Upper lobe of left lung (tissue), 6 donors: Measurements from ENCODE around the gene ARID1B. TPM values are rescaled to one million over a fixed set of nuclear protein-coding genes. Genes with fewer than 3 reads are reported as not detected.

Experiments used
- ATAC-seq, 2 donors: fragments of 200-7000 bp; cut with Tn5 transposase; one replicate each; pipeline ENCODE4 v1.9.1; 2022; ENCODE audit warnings: mild to moderate bottlenecking in 2 of 2, moderate library complexity in 2 of 2; ENCODE audit not compliant: low FRiP score in 2 of 2
- DNase-seq, 2 donors: peaks; one replicate each; pipeline ENCODE4 v3.0.0-alpha.2; 2019 to 2020
- H3K27ac ChIP-seq, 4 donors: fragments of 200-600 bp; sonication (generic); one replicate each; pipeline ENCODE4 v1.5.1; 2016 to 2019
- H3K27me3 ChIP-seq, 4 donors: fragments of 200-600 bp; sonication (generic); one replicate each; pipeline ENCODE4 v1.5.1; 2017 to 2019
- H3K36me3 ChIP-seq, 4 donors: fragments of 200-600 bp; sonication (generic); one replicate each; pipeline ENCODE4 v1.5.1; 2016 to 2019
- H3K4me1 ChIP-seq, 4 donors: fragments of 200-600 bp; sonication (generic); one replicate each; pipeline ENCODE4 v1.5.1; 2018 to 2019
- H3K4me3 ChIP-seq, 4 donors: fragments of 200-600 bp; sonication (generic); one replicate each; pipeline ENCODE4 v1.5.1; 2017 to 2019; ENCODE audit warnings: mild to moderate bottlenecking in 2 of 4, moderate library complexity in 1 of 4
- H3K9me3 ChIP-seq, 4 donors: fragments of 200-600 bp; sonication (generic); one replicate each; pipeline ENCODE4 v1.5.1; 2018 to 2019
- EP300 ChIP-seq, 4 donors: sonication (generic); formaldehyde crosslinking; IDR thresholded peaks; one replicate each; pipeline ENCODE4 v1.5.1; 2017; ENCODE audit warnings: antibody characterized with exemption in 4 of 4, control low read depth in 2 of 4
- POLR2A ChIP-seq, 4 donors: fragments of 450-650 bp; IDR thresholded peaks; one replicate each; pipeline ENCODE4 v1.5.1; 2016 to 2017; ENCODE audit warnings: antibody characterized with exemption in 4 of 4, mild to moderate bottlenecking in 2 of 4
- POLR2AphosphoS5 ChIP-seq, 2 donors: sonication (generic); formaldehyde crosslinking; IDR thresholded peaks; one replicate each; pipeline ENCODE4 v1.5.1; 2017; ENCODE audit warnings: antibody characterized with exemption in 2 of 2
- WGBS, 2 donors: methylation state at CpG; one replicate each; pipeline ENCODE4 v1.1.5; 2017 to 2018; 5-methylcytosine and 5-hydroxymethylcytosine counted together
- total RNA-seq, 6 donors: library from RNA; depleted of rRNA in 4 of 6; stranded (reverse); fragments of >200 nt in 4 of 6; gene quantifications; one replicate each; pipeline versions ENCODE4 v1.1.0 to v1.2.1, GENCODE V29; 2016 to 2021
- TF ChIP-seq, protein P1 (sequence below), 6 experiments: fragments of 450-650 bp in 4 of 6; fragments of 200-600 bp in 2 of 6; sonication (generic) in 2 of 6; IDR thresholded peaks; one replicate each; pipeline ENCODE4 v1.5.1; 2016 to 2019; ENCODE audit warnings: antibody characterized with exemption in 6 of 6
- donor health status: DM: no; HTN: no; CAD: no; lungs with moderate emphysema.
- donor health status: DM: no; HTN: yes; CAD: no; lungs with severe emphysema.

Gene ARID1B
- total RNA-seq, 6 donors from 2014 or later, result 66.4 to 168 (median 109) TPM

DNA sequence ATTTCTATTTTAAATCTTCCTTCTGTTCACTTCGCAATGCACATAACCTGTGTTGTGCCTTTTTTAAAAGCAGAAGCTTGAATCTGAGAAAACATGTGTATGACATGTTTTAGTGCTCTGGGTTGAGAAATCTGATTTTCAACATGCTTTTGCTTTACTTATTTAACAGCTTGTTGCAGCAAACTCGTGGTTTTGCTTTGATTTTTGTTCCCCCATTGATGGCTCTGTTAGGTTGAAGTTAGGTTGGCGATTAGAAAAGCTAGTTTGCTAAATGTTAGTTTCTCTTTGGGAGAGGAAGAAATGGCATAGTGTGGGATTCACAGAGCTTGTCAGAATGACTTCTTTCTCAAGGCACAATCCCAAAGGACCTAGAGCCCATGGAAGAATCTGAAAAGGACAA lies 375.4 kb downstream of the ARID1B start:
- Histone ChIP-seq H3K9me3 (no peaks in the 10 kb centered on the region), H3K36me3 (peaks cover 8 to 42% (median 22%) of the 10 kb centered on the region in 4 donors), H3K27me3 (no peaks in the 10 kb centered on the region), H3K27ac (no peak overlapping the region), H3K4me3 (no peak overlapping the region), H3K4me1 (peaks cover 0 to 4% (median 0%) of the 10 kb centered on the region in 4 donors)
- ATAC-seq (no peak), DNase-seq (no peak)
- 69 to 73% methylated on average over 3 of the region's 3 CpGs for WGBS, 2 donors
- TF ChIP-seq, protein P1, sequence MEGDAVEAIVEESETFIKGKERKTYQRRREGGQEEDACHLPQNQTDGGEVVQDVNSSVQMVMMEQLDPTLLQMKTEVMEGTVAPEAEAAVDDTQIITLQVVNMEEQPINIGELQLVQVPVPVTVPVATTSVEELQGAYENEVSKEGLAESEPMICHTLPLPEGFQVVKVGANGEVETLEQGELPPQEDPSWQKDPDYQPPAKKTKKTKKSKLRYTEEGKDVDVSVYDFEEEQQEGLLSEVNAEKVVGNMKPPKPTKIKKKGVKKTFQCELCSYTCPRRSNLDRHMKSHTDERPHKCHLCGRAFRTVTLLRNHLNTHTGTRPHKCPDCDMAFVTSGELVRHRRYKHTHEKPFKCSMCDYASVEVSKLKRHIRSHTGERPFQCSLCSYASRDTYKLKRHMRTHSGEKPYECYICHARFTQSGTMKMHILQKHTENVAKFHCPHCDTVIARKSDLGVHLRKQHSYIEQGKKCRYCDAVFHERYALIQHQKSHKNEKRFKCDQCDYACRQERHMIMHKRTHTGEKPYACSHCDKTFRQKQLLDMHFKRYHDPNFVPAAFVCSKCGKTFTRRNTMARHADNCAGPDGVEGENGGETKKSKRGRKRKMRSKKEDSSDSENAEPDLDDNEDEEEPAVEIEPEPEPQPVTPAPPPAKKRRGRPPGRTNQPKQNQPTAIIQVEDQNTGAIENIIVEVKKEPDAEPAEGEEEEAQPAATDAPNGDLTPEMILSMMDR (IDR thresholded peaks at IDR 0.05), result no peak
- no peak for TF ChIP-seq POLR2A (IDR thresholded peaks at IDR 0.05)
- no peak for TF ChIP-seq EP300 (IDR thresholded peaks at IDR 0.05)
- TF ChIP-seq POLR2AphosphoS5 (IDR thresholded peaks at IDR 0.05), result no peak

GRCh38 chr6:157155804-157156203 lies 378.6 kb downstream of the ARID1B start:
- Histone ChIP-seq H3K36me3 (peaks cover 0 to 26% (median 11%) of the 10 kb centered on the region in 4 donors), H3K4me3 (no peak overlapping the region), H3K4me1 (peaks cover 0 to 6% (median 0%) of the 10 kb centered on the region in 4 donors), H3K27me3 (no peaks in the 10 kb centered on the region), H3K27ac (no peak overlapping the region), H3K9me3 (no peaks in the 10 kb centered on the region)
- 72 to 78% methylated on average over 3 of the region's 3 CpGs for WGBS, 2 donors
- no peak for ATAC-seq
- DNase-seq, result no peak
- no peak for TF ChIP-seq POLR2AphosphoS5 (IDR thresholded peaks at IDR 0.05)
- no peak for TF ChIP-seq EP300 (IDR thresholded peaks at IDR 0.05)
- TF ChIP-seq POLR2A (IDR thresholded peaks at IDR 0.05), result no peak
- TF ChIP-seq, protein P1 (IDR thresholded peaks at IDR 0.05), result no peak

DNA sequence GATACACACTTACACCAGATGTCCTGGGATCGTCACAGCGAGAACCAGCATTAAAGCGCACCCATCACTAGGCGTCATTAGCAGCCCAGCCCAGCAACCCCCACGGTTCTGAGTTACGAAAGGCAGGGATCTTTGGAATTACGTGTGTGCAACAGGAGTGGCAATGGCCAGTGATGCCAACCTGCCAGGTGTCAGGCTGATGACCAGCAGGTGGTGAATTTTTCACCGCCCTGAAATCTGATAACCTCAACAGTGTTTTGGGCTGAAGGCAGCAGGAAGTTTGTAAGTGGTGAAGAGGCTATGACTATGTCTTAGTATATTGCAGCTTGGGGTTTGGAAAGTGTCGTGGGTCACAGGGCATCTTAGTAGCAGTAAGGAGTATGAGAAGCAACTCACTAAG lies 380.1 kb downstream of the ARID1B start:
- Histone ChIP-seq H3K4me1 (peaks cover 0 to 6% (median 0%) of the 10 kb centered on the region in 4 donors), H3K27ac (no peak overlapping the region), H3K4me3 (no peak overlapping the region), H3K36me3 (peaks cover 0 to 20% (median 6%) of the 10 kb centered on the region in 4 donors), H3K9me3 (no peaks in the 10 kb centered on the region), H3K27me3 (no peaks in the 10 kb centered on the region)
- 88 to 95% methylated on average over 8 to 9 of the region's 9 CpGs for WGBS, 2 donors
- no peak for DNase-seq
- ATAC-seq, result no peak
- TF ChIP-seq POLR2AphosphoS5 (IDR thresholded peaks at IDR 0.05) (no peak), EP300 (IDR thresholded peaks at IDR 0.05) (no peak), POLR2A (IDR thresholded peaks at IDR 0.05) (no peak)
- TF ChIP-seq, protein P1 (IDR thresholded peaks at IDR 0.05), result no peak

- H3K27me3 ChIP-seq, result no peaks in the 10 kb centered on the region
- H3K9me3 ChIP-seq, result no peaks in the 10 kb centered on the region
- TF ChIP-seq POLR2AphosphoS5 (IDR thresholded peaks at IDR 0.05), result no peak
- TF ChIP-seq POLR2A (IDR thresholded peaks at IDR 0.05), result no peak
- TF ChIP-seq, protein P1 (IDR thresholded peaks at IDR 0.05), result no peak
- no peak for TF ChIP-seq EP300 (IDR thresholded peaks at IDR 0.05)
- peaks cover 0 to 20% (median 6%) of the 10 kb centered on the region in 4 donors for H3K36me3 ChIP-seq
- DNase-seq (no peak), ATAC-seq (no peak)
- peaks cover 0 to 6% (median 0%) of the 10 kb centered on the region in 4 donors for H3K4me1 ChIP-seq
- H3K27ac ChIP-seq, result no peak overlapping the region
- 91 to 95% methylated on average over 3 to 4 of the region's 4 CpGs for WGBS, 2 donors
- no peak overlapping the region for H3K4me3 ChIP-seq
Measured at GRCh38 chr6:157158456-157158855, 381.3 kb downstream of the ARID1B start.

- no peak overlapping the region for H3K4me3 ChIP-seq
- ATAC-seq, result no peak
- no peaks in the 10 kb centered on the region for H3K27me3 ChIP-seq
- peaks cover 0 to 6% (median 0%) of the 10 kb centered on the region in 4 donors for H3K4me1 ChIP-seq
- peaks cover 0 to 20% (median 6%) of the 10 kb centered on the region in 4 donors for H3K36me3 ChIP-seq
- no peak for TF ChIP-seq POLR2AphosphoS5 (IDR thresholded peaks at IDR 0.05)
- no peak for TF ChIP-seq EP300 (IDR thresholded peaks at IDR 0.05)
- TF ChIP-seq POLR2A (IDR thresholded peaks at IDR 0.05), result no peak
- TF ChIP-seq, protein P1 (IDR thresholded peaks at IDR 0.05), result no peak
- 82 to 84% methylated on average over 3 of the region's 3 CpGs for WGBS, 2 donors
- H3K27ac ChIP-seq, result no peak overlapping the region
- no peak for DNase-seq
- H3K9me3 ChIP-seq, result no peaks in the 10 kb centered on the region
Measured at GRCh38 chr6:157158897-157159296, 381.7 kb downstream of the ARID1B start.
